Body of pancreas (tissue), 4 donors: Measurements from ENCODE around the gene TRPC1.

Source experiments
- POLR2A ChIP-seq, 3 donors: fragments of 450-650 bp; IDR thresholded peaks; one replicate each; pipeline ENCODE4 v1.6.1; 2016; ENCODE audit warnings: antibody characterized with exemption in 3 of 3, mild to moderate bottlenecking in 2 of 3
- TF ChIP-seq, protein P1 (sequence below), 7 experiments: fragments of 450-650 bp in 4 of 7; fragments of 200-600 bp in 3 of 7; sonication (generic) in 3 of 7; IDR thresholded peaks; one replicate each; pipeline ENCODE4 v1.5.1; 2016 to 2019; ENCODE audit warnings: antibody characterized with exemption in 7 of 7

DNA sequence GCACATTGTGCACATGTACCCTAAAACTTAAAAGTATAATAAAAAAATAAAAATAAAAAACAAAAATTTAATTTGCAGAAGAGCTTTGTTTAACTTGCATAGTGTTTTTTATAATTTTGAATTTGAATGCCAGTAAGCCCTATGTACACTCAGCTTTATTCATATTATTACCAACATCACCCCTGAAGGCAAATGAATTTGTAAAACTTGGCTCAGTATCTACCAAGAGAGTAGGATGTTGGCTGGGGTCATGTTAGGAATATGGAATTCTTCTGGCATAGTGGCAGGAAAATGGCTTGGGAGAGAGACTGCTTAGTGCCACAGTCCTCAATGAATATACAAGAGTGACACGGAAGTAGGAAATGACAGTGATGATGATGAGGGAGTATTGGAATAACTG, 30.7 kb downstream of the TRPC1 start:
- TF ChIP-seq, protein P1, sequence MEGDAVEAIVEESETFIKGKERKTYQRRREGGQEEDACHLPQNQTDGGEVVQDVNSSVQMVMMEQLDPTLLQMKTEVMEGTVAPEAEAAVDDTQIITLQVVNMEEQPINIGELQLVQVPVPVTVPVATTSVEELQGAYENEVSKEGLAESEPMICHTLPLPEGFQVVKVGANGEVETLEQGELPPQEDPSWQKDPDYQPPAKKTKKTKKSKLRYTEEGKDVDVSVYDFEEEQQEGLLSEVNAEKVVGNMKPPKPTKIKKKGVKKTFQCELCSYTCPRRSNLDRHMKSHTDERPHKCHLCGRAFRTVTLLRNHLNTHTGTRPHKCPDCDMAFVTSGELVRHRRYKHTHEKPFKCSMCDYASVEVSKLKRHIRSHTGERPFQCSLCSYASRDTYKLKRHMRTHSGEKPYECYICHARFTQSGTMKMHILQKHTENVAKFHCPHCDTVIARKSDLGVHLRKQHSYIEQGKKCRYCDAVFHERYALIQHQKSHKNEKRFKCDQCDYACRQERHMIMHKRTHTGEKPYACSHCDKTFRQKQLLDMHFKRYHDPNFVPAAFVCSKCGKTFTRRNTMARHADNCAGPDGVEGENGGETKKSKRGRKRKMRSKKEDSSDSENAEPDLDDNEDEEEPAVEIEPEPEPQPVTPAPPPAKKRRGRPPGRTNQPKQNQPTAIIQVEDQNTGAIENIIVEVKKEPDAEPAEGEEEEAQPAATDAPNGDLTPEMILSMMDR (IDR thresholded peaks at IDR 0.05): no peak
- no peak for TF ChIP-seq POLR2A (IDR thresholded peaks at IDR 0.05)
